GM21786 (cell line): Measurements from ENCODE around the gene TRABD.

Source experiments
- ATAC-seq: cut with Tn5 transposase; IDR thresholded peaks from one replicate; pipeline ENCODE4 v1.9.1; 2021; ENCODE audit not compliant: unreplicated experiment

TRABD gene

GRCh38 chr22:50216684-50217520, 31.2 kb downstream of the TRABD start:
- no peak for ATAC-seq

- no peak for ATAC-seq
Observed at GRCh38 chr22:50217543-50218152, 31.9 kb downstream of the TRABD start.

GRCh38 chr22:50218153-50218995, 32.7 kb downstream of the TRABD start:
- ATAC-seq: no peak

GRCh38 chr22:50218996-50219727, 33.4 kb downstream of the TRABD start:
- ATAC-seq: no peak

- ATAC-seq: no peak
Observed at GRCh38 chr22:50219800-50220602, 34.3 kb downstream of the TRABD start.

- no peak for ATAC-seq
Observed at GRCh38 chr22:50220603-50221409, 35.1 kb downstream of the TRABD start.

- ATAC-seq: no peak
Observed at GRCh38 chr22:50221410-50222300, 35.9 kb downstream of the TRABD start.

GRCh38 chr22:50222508-50222907, 36.8 kb downstream of the TRABD start:
- ATAC-seq: no peak

- ATAC-seq: no peak
Observed at GRCh38 chr22:50224071-50224470, 38.4 kb downstream of the TRABD start.

- no peak for ATAC-seq
Observed at GRCh38 chr22:50225200-50225969, 39.7 kb downstream of the TRABD start.

GRCh38 chr22:50226063-50226874, 40.6 kb downstream of the TRABD start:
- ATAC-seq: no peak

GRCh38 chr22:50226875-50227165, 41.1 kb downstream of the TRABD start:
- no peak for ATAC-seq

GRCh38 chr22:50227579-50228215, 42.0 kb downstream of the TRABD start:
- no peak for ATAC-seq

GRCh38 chr22:50228366-50228765, 42.7 kb downstream of the TRABD start:
- no peak for ATAC-seq

GRCh38 chr22:50229370-50229769, 43.7 kb downstream of the TRABD start:
- ATAC-seq: no peak

- no peak for ATAC-seq
Observed at GRCh38 chr22:50232481-50233151, 46.9 kb downstream of the TRABD start.
